ENCODE data around the gene S100A3.

GRCh38 chr1:153550398-153550758, 1.3 kb upstream of the S100A3 start:
- TF ChIP-seq, protein P1, sequence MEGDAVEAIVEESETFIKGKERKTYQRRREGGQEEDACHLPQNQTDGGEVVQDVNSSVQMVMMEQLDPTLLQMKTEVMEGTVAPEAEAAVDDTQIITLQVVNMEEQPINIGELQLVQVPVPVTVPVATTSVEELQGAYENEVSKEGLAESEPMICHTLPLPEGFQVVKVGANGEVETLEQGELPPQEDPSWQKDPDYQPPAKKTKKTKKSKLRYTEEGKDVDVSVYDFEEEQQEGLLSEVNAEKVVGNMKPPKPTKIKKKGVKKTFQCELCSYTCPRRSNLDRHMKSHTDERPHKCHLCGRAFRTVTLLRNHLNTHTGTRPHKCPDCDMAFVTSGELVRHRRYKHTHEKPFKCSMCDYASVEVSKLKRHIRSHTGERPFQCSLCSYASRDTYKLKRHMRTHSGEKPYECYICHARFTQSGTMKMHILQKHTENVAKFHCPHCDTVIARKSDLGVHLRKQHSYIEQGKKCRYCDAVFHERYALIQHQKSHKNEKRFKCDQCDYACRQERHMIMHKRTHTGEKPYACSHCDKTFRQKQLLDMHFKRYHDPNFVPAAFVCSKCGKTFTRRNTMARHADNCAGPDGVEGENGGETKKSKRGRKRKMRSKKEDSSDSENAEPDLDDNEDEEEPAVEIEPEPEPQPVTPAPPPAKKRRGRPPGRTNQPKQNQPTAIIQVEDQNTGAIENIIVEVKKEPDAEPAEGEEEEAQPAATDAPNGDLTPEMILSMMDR (IDR thresholded peaks at IDR 0.05), result no peak
- no peak for TF ChIP-seq POLR2A (IDR thresholded peaks at IDR 0.05)
